Naive thymus-derived CD4-positive, alpha-beta T cell (primary cell): Measurements from ENCODE around the gene CGN. TPM values are rescaled to one million over a fixed set of nuclear protein-coding genes. Genes with fewer than 3 reads are reported as not detected.

Source experiments
- ATAC-seq: fragments of 150-1000 bp; cut with Tn5 transposase; 2 replicates; pipeline ENCODE4 v1.10.0; 2021; ENCODE audit warnings: mild to moderate bottlenecking, moderate library complexity
- CTCF ChIA-PET: fragments of 350-600 bp; sonication (Branson Sonifier 250); formaldehyde crosslinking; loops from one replicate; lab custom pipeline; 2021; ENCODE audit warnings: antibody characterized with exemption; lab: Charles Lee
- POLR2A ChIA-PET: fragments of 350-600 bp; sonication (Branson Sonifier 250); formaldehyde crosslinking; loops from one replicate; lab custom pipeline; 2021; ENCODE audit warnings: antibody characterized with exemption, inconsistent platforms; lab: Charles Lee
- DNase-seq, 9 donors: peaks; one replicate each; pipeline versions ENCODE4 v3.0.0 to v3.0.0-alpha.2; 2020 to 2022; ENCODE audit warnings: mixed read lengths in 1 of 9
- H3K27ac ChIP-seq: one replicate; pipeline ENCODE4 v1.7.0; 2013; ENCODE audit warnings: mild to moderate bottlenecking, low read depth, low read length, moderate library complexity
- H3K27me3 ChIP-seq, 2 donors: one replicate each; pipeline ENCODE4 v1.7.0; 2013; ENCODE audit warnings: low read length in 2 of 2, mild to moderate bottlenecking in 2 of 2, moderate library complexity in 2 of 2; ENCODE audit not compliant: control insufficient read depth in 2 of 2, insufficient read depth in 2 of 2
- H3K36me3 ChIP-seq, 3 experiments: 1 replicate in 2 of 3; 2 replicates in 1 of 3; pipeline ENCODE4 v1.7.0; 2013; ENCODE audit warnings: low read length in 3 of 3, mild to moderate bottlenecking in 3 of 3, moderate library complexity in 1 of 3; ENCODE audit not compliant: insufficient read depth in 3 of 3, control insufficient read depth in 2 of 3
- H3K4me1 ChIP-seq, 2 donors: one replicate each; pipeline ENCODE4 v1.7.0; 2013; ENCODE audit warnings: low read length in 2 of 2, mild to moderate bottlenecking in 2 of 2, moderate library complexity in 1 of 2; ENCODE audit not compliant: control insufficient read depth in 2 of 2, insufficient read depth in 2 of 2
- H3K4me3 ChIP-seq: 2 replicates; pipeline ENCODE4 v1.7.0; 2013; ENCODE audit warnings: mild to moderate bottlenecking, low read length
- H3K9me3 ChIP-seq, 3 experiments: 1 replicate in 2 of 3; 2 replicates in 1 of 3; pipeline ENCODE4 v1.7.0; 2013; ENCODE audit warnings: low read length in 3 of 3; ENCODE audit not compliant: control insufficient read depth in 2 of 3
- H3K27ac Mint-ChIP-seq, 9 donors: one replicate each; pipeline ENCODE4 v1.8.0; 2020 to 2022; ENCODE audit warnings: mixed read lengths in 9 of 9, mild to moderate bottlenecking in 8 of 9, moderate library complexity in 5 of 9, inconsistent platforms in 2 of 9
- H3K27me3 Mint-ChIP-seq, 5 donors: one replicate each; pipeline ENCODE4 v1.8.0; 2021 to 2022; ENCODE audit warnings: mixed read lengths in 5 of 5, mild to moderate bottlenecking in 1 of 5
- H3K36me3 Mint-ChIP-seq, 5 donors: one replicate each; pipeline ENCODE4 v1.8.0; 2020 to 2022; ENCODE audit warnings: mixed read lengths in 5 of 5, mild to moderate bottlenecking in 3 of 5, inconsistent platforms in 1 of 5
- H3K4me1 Mint-ChIP-seq, 7 donors: one replicate each; pipeline ENCODE4 v1.8.0; 2020 to 2022; ENCODE audit warnings: mixed read lengths in 7 of 7, mild to moderate bottlenecking in 3 of 7, inconsistent platforms in 1 of 7
- H3K4me3 Mint-ChIP-seq, 10 donors: one replicate each; pipeline ENCODE4 v1.8.0; 2020 to 2022; ENCODE audit warnings: mild to moderate bottlenecking in 10 of 10, mixed read lengths in 10 of 10, moderate library complexity in 6 of 10, inconsistent platforms in 2 of 10
- H3K9me3 Mint-ChIP-seq, 11 donors: one replicate each; pipeline ENCODE4 v1.8.0; 2020 to 2022; ENCODE audit warnings: mixed read lengths in 11 of 11, mild to moderate bottlenecking in 4 of 11, inconsistent platforms in 1 of 11, moderate library complexity in 1 of 11
- intact Hi-C, 2 donors: fragments of 100-400 bp; cut with micrococcal nuclease; formaldehyde crosslinking; loops; one replicate each; pipeline ENCODE4 v1.15.1; 2023
- microRNA-seq: library from miRNA; unstranded; fragments of <30 nt; microRNA quantifications from one replicate; pipeline ENCODE4 v1.2.0, GENCODE V29; 2022; ENCODE audit warnings: borderline microRNAs expressed
- polyA plus RNA-seq, 2 donors: library from polyadenylated mRNA; unstranded; fragments of 300-500 nt; fragmentation: Illumina TruSeq; gene quantifications; one replicate each; pipeline ENCODE4 v1.2.3, GENCODE V29; 2021
- total RNA-seq, 6 experiments: library from RNA in 5 of 6; stranded (reverse) in 5 of 6; gene quantifications; 1 replicate in 5 of 6; 2 replicates in 1 of 6; pipeline ENCODE4 v1.2.3 and lab custom pipeline; 2021 to 2026

The CGN gene
- total and polyA plus RNA-seq, 7 experiments from 2014 or later = 0.25 to 2.4 (median 0.91) TPM; not detected in 2

DNA sequence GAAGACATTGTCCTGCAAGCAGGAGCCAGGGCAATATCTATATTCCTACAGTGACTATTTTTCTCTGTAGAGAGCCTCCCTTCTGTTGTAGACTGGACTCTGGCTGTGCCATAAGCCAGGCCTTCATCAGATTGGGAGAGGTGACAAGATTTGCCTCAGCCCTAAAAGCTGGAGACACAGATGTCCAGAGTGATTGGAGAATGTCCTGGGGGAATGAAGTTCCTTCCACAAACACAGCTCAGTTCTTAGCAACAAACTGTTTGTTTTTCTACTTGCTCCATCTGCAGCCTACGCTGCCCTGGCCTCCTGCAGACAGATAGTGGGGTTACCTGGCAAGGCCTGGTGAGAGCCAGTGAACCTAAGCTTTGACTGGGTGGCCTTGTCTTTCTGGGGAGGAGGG lies 70.7 kb downstream of the CGN start:
- DNase-seq (no peak), ATAC-seq (no peak)
- Mint-ChIP-seq H3K4me3 (no peak overlapping the region), H3K27me3 (no peaks in the 10 kb centered on the region), H3K4me1 (peaks cover 0 to 3% (median 0%) of the 10 kb centered on the region in 7 donors), H3K36me3 (peaks cover 0 to 6% (median 0%) of the 10 kb centered on the region in 5 donors), H3K27ac (no peak overlapping the region), H3K9me3 (peaks cover 0 to 1% (median 0%) of the 10 kb centered on the region in 11 donors)
- peaks cover 0 to 5% (median 0%) of the 10 kb centered on the region in 3 experiments for H3K36me3 ChIP-seq
- H3K9me3 ChIP-seq = no peaks in the 10 kb centered on the region
- H3K4me1 ChIP-seq = no peaks in the 10 kb centered on the region
- H3K27me3 ChIP-seq = no peaks in the 10 kb centered on the region
- intact Hi-C loops = no loop called here
- H3K4me3 ChIP-seq = no peak overlapping the region
- ChIA-PET POLR2A (no interaction called here), CTCF (interaction anchor here (0.5 to 0.7 kb wide), 3 partner anchors 12 to 351 kb away, joined by 3 to 6 read pairs (median 3); no protein-coding TSS in a partner anchor)
- H3K27ac ChIP-seq = no peak overlapping the region

GRCh38 chr1:151583796-151584195 lies 72.6 kb downstream of the CGN start:
- Histone ChIP-seq H3K9me3 (no peaks in the 10 kb centered on the region), H3K27me3 (no peaks in the 10 kb centered on the region), H3K36me3 (peaks cover 0 to 5% (median 0%) of the 10 kb centered on the region in 3 experiments), H3K27ac (no peak overlapping the region), H3K4me1 (no peaks in the 10 kb centered on the region), H3K4me3 (no peak overlapping the region)
- DNase-seq (no peak), ATAC-seq (no peak)
- Mint-ChIP-seq H3K9me3 (peaks cover 0 to 1% (median 0%) of the 10 kb centered on the region in 11 donors), H3K36me3 (peaks cover 0 to 6% (median 0%) of the 10 kb centered on the region in 5 donors), H3K27me3 (peaks cover 0 to 7% (median 0%) of the 10 kb centered on the region in 5 donors), H3K4me1 (peaks cover 0 to 3% (median 0%) of the 10 kb centered on the region in 7 donors), H3K27ac (no peak overlapping the region), H3K4me3 (no peak overlapping the region)
- POLR2A ChIA-PET = no interaction called here
- intact Hi-C loops = no loop called here
- CTCF ChIA-PET = no interaction called here

- Histone ChIP-seq H3K36me3 (peaks cover 0 to 4% (median 0%) of the 10 kb centered on the region in 3 experiments), H3K4me3 (no peak overlapping the region), H3K9me3 (no peaks in the 10 kb centered on the region), H3K27me3 (no peaks in the 10 kb centered on the region), H3K27ac (no peak overlapping the region), H3K4me1 (no peaks in the 10 kb centered on the region)
- Mint-ChIP-seq H3K4me3 (no peak overlapping the region), H3K4me1 (peaks cover 0 to 2% (median 0%) of the 10 kb centered on the region in 7 donors), H3K36me3 (peaks cover 0 to 3% (median 0%) of the 10 kb centered on the region in 5 donors), H3K27me3 (peaks cover 0 to 7% (median 0%) of the 10 kb centered on the region in 5 donors), H3K27ac (no peak overlapping the region), H3K9me3 (peaks cover 0 to 1% (median 0%) of the 10 kb centered on the region in 11 donors)
- DNase-seq (no peak), ATAC-seq (no peak)
- intact Hi-C loops = no loop called here
- ChIA-PET POLR2A (no interaction called here), CTCF (no interaction called here)
These were observed 73.1 kb downstream of the CGN start for GRCh38 chr1:151584278-151584677.

DNA sequence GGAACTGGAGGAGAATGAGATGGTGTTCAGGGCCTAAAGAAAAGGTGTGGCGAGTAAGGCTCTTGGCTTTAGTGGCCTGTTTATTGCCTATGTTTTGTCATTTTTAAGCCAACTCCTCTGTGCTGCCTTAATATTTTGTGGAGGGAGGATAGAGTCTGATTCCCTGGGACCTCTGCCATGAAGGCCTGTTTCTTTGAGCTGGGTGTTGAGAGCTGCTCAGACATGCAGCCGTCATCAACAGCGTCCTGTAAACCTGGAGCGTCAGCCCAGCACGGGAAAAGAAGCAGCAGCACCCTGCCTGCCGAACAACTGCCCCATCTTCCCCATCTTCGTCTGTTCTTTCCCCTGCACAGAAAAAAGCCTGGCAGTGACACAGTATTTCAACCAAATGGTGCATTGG lies 73.6 kb downstream of the CGN start:
- Histone ChIP-seq H3K4me3 (no peak overlapping the region), H3K4me1 (no peaks in the 10 kb centered on the region), H3K27me3 (no peaks in the 10 kb centered on the region), H3K27ac (no peak overlapping the region), H3K9me3 (no peaks in the 10 kb centered on the region), H3K36me3 (no peaks in the 10 kb centered on the region)
- Mint-ChIP-seq H3K4me3 (no peak overlapping the region), H3K36me3 (no peaks in the 10 kb centered on the region), H3K27ac (no peak overlapping the region), H3K9me3 (peaks cover 0 to under 1% (median 0%) of the 10 kb centered on the region in 11 donors), H3K4me1 (no peaks in the 10 kb centered on the region), H3K27me3 (peaks cover 0 to 11% (median under 1%) of the 10 kb centered on the region in 5 donors)
- ChIA-PET POLR2A (no interaction called here), CTCF (no interaction called here)
- DNase-seq = no peak
- intact Hi-C loops = no loop called here
- no peak for ATAC-seq

GRCh38 chr1:151585622-151586021 lies 74.4 kb downstream of the CGN start:
- H3K36me3 ChIP-seq = no peaks in the 10 kb centered on the region
- Mint-ChIP-seq H3K4me1 (no peaks in the 10 kb centered on the region), H3K36me3 (peaks cover 0 to 2% (median 0%) of the 10 kb centered on the region in 5 donors), H3K27ac (no peak overlapping the region), H3K27me3 (peaks cover 0 to 15% (median 5%) of the 10 kb centered on the region in 5 donors), H3K4me3 (no peak overlapping the region), H3K9me3 (peaks cover 0 to 6% (median under 1%) of the 10 kb centered on the region in 11 donors)
- no peak overlapping the region for H3K4me3 ChIP-seq
- H3K9me3 ChIP-seq = no peaks in the 10 kb centered on the region
- H3K4me1 ChIP-seq = no peaks in the 10 kb centered on the region
- no peak for ATAC-seq
- H3K27ac ChIP-seq = no peak overlapping the region
- CTCF ChIA-PET = no interaction called here
- intact Hi-C loops = no loop called here
- no peaks in the 10 kb centered on the region for H3K27me3 ChIP-seq
- DNase-seq = no peak
- POLR2A ChIA-PET = interaction anchor here (0.6 kb wide), 1 partner anchor 451 kb away, joined by 3 read pairs; no protein-coding TSS in a partner anchor

Small RNA genes within 50 kb of the gene (microRNA-seq; reads per million reads assigned to microRNA genes)
- not detected for gene MIR554

Other genes starting within 250 kb of the CGN start
- 10 to 100 TPM; 30.4 to 38.1 (median 32.3) TPM for gene ZNF687, start 229.1 kb upstream of the CGN start, total RNA-seq
- gene ZNF687, start 229.1 kb upstream of the CGN start, polyA plus RNA-seq = 1 to 10 TPM; 1.1 to 1.5 TPM
- gene PI4KB, start 184.0 kb upstream of the CGN start, total RNA-seq = 10 to 100 TPM; 64.0 to 91.9 (median 76.3) TPM
- 10 to 100 TPM; 48.5 to 76.7 TPM for gene PI4KB, start 184.0 kb upstream of the CGN start, polyA plus RNA-seq
- gene RFX5, start 164.1 kb upstream of the CGN start, total RNA-seq = 10 to 100 TPM; 62.6 to 89.3 (median 82.2) TPM
- 10 to 100 TPM; 26.6 to 29.6 TPM for gene RFX5, start 164.1 kb upstream of the CGN start, polyA plus RNA-seq
- not detected for gene SELENBP1, start 138.7 kb upstream of the CGN start, total RNA-seq
- not detected for gene SELENBP1, start 138.7 kb upstream of the CGN start, polyA plus RNA-seq
- gene PSMB4, start 111.8 kb upstream of the CGN start, total RNA-seq = 100 to 1,000 TPM; 190 to 339 (median 267) TPM
- gene PSMB4, start 111.8 kb upstream of the CGN start, polyA plus RNA-seq = 10 to 100 TPM; 54.5 to 60.8 TPM
- 100 to 1,000 TPM in 4 of 5 experiments, 10 to 100 TPM in 1; 83.7 to 143 (median 112) TPM for gene POGZ, start 51.9 kb upstream of the CGN start, total RNA-seq
- gene POGZ, start 51.9 kb upstream of the CGN start, polyA plus RNA-seq = 10 to 100 TPM in 1 of 2 donors, 1 to 10 TPM in 1; 7.4 to 14.1 TPM
- gene TUFT1, start 28.9 kb downstream of the CGN start, total RNA-seq = 1 to 10 TPM in 4 of 5 experiments, under 1 TPM in 1; 0.92 to 4.8 (median 3.4) TPM
- 1 to 10 TPM; 2.2 to 3.1 TPM for gene TUFT1, start 28.9 kb downstream of the CGN start, polyA plus RNA-seq
- 10 to 100 TPM; 25.5 to 42.1 (median 41.0) TPM for gene SNX27, start 100.7 kb downstream of the CGN start, total RNA-seq
- gene SNX27, start 100.7 kb downstream of the CGN start, polyA plus RNA-seq = 10 to 100 TPM; 11.7 to 14.7 TPM
- not detected for gene CELF3, start 205.4 kb downstream of the CGN start, total RNA-seq
- gene CELF3, start 205.4 kb downstream of the CGN start, polyA plus RNA-seq = not detected
- not detected for gene RIIAD1, start 210.1 kb downstream of the CGN start, total RNA-seq
- not detected for gene RIIAD1, start 210.1 kb downstream of the CGN start, polyA plus RNA-seq